Inflammatory macrophage treated with lipopolysaccharide for 4 hours (primary cell): ENCODE data around the gene BICC1.

Experiments used
- DNase-seq: peaks from one replicate; pipeline ENCODE4 v3.0.0-alpha.2; 2020

Gene BICC1

DNA sequence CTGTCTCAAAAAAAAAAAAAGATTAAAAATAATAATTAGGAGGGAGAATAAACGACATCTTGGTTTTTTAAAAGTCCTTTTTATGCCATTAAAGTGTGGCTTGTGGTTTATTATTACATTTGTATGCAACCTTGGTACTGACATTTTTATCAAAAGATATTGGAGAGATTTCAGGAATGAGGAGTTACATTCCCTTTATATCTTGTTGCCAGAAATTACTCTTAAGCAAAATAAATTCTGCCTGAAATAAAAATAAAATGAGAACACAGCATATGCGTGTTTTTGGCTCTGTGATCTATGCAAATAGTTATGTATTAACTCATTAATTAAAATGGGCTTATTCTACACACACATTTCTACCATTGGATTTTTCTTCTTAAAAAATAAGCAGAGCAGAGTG, 202.4 kb downstream of the BICC1 start:
- DNase-seq = no peak

DNA sequence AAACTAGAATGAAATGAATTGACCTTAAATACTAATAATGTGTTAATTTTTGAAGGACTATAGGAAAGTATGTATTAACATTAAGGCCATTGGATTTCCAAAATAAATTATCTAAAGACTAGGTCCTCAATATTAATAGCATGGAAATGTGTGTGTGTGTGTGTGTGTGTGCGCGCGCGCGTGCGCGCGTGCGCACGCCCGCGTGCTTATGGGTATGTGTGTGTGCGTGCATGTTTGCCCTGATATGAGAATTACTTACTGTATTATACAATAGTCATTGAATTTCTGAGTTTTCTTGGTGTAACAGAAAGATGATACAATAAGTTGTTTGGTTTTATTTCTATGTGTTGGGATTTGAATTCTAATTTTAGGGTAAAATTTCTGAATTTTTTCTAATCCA, 205.9 kb downstream of the BICC1 start:
- DNase-seq = no peak

DNA sequence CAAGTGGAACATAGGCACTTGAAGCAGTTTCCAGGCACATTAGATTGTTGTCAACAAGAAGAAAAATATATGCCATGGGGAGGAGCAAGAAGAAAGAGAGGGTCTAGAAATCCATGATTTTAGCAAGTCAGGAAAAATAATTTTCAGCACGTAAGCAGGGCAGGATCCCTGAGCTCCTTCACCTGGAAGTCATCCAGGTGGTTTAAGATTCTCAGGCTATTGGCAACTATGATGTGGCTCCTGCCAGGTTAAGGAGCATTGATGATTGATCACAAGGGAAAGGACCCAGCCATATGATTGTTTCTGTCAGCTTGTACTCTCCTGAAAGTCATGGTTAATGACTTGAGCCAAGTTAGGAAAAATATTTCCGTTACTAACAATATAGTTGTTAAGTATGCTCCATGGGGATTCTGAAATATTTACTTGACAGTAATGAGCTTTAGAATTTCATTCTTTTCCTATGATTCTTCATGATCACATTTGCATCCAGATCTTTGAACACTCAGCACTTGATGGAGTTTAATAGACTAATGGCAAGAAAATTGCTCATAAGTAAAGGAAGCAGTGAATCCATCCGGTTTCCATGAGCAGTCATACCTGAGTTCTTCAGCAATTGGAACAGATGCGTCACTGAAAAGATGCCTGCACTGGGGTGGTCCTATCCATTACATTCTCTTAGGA, 209.1 kb downstream of the BICC1 start:
- DNase-seq = no peak

DNA sequence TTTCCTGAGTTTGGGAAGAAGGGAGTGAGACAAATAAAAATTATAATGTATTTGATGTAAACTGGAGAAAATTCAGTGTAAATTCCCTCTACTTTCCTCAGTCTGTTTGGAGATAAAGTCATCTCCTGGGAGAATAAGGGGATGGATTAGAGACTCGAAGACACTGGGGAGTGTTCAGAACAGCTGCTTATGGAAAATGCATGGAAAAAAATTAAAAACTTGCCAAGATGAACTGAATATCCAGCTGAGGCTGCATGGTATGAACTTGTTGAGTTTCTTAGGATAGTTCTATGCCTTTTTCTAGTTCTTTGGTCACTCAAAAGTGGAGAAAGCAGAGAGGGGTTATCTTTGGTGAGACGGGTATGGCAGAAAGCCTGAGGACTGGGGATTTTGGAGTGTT, 210.5 kb downstream of the BICC1 start:
- DNase-seq = no peak

DNA sequence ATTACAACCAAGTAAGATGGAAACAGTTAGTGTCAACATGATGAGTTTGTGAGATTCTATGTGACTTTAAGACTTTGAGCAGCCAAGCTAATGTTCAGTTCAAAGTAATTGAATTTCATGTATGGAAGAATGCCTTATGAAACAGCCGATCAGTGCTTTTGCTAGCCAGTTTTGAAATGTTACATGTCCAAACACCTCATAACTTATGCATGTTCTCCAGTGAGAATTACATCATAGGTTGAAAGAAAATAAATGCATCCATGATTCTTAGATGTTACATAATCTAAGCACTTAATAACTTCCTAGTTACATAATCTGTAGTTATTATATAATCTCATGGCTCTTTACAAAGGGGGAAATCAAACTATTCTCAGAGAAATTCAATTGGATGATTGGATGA, 211.3 kb downstream of the BICC1 start:
- peak; percentile 62 for DNase-seq

DNA sequence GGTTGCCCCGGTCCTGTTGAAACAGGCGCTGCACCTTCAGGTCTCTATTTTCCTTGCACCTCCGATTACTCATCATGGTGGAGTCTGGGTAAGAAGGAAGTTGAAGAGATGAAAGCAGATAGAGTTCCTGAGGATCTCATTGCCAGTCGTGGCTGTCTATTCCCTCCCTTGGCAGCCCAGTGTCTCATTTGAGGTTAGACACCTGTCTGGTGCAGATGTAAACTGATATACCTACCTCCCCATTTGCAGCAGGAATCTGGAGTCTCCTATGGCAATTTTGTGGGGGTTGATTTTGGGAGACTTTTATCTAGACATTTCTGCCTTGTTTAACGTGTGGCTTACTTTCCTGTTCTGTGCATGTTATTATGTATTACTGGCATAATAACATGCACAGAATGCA, 212.1 kb downstream of the BICC1 start:
- no peak for DNase-seq

DNA sequence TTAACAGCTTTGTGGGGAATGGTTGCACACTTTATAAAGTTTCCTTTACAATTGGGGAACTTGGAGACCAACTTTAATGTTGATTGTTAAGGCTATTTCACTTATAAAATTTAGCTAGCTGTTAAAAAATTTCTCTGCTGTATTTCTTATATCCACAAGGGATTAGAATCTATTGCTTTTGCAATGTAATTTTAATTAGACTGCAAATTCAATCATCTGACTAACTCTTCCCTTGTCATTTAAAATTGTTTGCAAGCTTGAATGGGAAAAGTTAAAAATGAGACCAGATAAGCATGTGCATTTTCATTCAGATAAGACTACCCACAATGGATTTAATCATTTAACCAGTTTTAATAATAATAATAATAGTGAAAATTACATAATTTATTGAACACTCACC, 213.2 kb downstream of the BICC1 start:
- no peak for DNase-seq

DNA sequence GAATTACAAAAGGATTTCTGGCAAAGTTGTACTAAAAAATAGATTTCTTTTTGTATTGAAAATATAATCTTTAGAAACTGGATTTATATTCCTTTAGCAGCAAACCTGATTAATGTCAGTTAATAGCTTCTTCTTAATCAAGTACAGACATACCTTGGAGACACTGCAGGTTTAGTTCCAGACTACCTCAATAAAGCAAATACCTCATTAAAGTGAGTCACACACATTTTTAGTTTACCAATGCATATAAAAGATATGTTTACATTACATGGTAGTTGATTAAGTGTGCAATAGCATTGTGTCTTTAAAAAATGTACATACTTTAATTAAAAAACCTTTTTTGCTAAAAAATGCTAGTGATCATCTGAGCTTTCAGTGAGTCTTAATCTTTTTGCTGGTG, 215.0 kb downstream of the BICC1 start:
- no peak for DNase-seq

DNA sequence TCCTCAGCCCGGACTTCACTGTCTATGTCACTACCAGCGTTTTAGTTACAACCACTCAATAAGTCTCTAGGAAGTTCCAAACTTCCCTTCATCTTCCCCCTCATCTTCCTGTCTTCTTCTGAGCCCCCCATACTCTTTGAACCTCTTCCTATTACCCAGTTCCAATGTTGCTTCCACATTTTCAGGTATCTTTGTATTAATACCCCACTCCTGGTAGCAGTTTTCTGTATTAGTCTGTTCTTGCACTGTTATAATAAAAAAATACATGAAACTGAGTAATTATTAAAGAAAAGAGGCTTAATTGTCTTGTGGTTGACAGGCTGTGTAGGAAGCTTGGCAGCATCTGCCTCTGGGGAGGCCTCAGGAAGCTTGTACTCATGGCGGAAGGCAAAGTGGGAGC, 218.6 kb downstream of the BICC1 start:
- DNase-seq = no peak

DNA sequence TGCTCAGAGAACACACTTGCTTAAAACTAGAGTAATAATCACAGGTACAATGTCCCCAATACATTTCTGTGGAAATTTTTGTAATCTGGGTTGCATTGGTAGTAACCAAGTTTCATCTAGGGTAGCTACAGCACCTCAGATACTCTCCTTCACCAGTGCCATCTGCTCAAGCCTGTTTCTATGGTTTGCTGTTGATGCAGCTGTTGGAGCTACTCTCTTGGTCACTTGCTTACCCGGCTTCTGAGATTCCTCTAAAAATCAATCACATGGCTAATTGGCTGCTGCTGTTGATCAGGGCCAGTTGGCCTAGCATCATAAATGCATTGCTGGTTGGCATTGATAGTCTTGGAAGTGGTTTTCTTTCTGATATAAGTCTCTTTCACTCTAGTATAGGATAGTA, 220.8 kb downstream of the BICC1 start:
- DNase-seq = no peak

DNA sequence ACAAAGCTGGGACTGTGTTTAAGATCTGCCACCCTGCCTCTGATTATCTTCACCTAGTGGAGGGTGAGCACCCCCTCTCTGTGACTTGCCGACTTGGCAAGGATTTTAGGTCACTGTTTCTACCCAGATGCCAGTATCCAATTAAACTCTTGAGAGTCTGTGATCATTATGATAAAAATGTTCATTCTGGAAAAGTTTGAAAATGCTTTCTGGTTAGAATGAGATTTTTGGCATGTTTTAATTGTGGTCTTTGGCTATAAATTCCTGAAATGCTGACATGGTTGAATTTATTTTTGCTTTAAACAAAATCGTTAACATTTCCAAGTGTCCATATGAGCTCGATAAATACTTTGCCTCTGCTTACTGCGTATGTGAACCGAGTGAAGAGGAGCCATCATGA, 221.4 kb downstream of the BICC1 start:
- no peak for DNase-seq

DNA sequence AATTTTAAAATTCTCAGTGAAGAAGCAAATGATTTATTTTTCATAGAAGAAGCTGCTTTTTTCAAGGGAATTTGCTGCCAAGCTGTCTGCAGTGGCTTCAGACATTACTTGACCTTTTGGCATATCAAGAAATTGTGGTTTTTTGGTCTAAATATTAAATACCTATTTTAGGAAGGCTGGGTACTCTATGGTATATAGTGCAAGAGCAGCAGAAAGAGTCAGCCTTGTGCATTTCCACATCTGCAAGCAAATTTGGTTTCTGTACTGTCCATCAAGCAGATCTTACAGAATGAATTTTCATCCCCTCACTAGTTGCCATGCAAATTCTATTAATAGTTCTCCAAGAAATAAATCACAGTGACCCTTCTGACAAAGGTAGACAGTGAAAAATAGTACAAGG, 222.0 kb downstream of the BICC1 start:
- DNase-seq = no peak

DNA sequence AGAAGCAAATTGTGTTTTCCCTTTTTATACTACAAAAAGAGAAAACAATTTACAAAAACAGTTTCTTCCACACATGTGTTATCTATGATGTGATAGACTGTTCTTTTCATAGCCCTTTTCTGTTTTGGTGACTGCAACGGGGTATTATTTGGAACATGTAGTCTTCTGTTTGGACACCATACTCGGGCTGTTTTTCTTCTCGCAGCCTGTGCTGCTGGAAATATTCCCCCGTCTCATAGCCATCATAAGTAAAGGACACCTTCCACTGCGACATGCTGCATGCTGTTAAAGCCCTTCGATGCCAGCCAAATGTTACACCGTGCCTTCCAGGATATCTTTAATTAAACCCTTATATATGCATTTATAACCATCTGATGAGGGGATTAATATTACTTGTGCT, 222.4 kb downstream of the BICC1 start:
- no peak for DNase-seq

DNA sequence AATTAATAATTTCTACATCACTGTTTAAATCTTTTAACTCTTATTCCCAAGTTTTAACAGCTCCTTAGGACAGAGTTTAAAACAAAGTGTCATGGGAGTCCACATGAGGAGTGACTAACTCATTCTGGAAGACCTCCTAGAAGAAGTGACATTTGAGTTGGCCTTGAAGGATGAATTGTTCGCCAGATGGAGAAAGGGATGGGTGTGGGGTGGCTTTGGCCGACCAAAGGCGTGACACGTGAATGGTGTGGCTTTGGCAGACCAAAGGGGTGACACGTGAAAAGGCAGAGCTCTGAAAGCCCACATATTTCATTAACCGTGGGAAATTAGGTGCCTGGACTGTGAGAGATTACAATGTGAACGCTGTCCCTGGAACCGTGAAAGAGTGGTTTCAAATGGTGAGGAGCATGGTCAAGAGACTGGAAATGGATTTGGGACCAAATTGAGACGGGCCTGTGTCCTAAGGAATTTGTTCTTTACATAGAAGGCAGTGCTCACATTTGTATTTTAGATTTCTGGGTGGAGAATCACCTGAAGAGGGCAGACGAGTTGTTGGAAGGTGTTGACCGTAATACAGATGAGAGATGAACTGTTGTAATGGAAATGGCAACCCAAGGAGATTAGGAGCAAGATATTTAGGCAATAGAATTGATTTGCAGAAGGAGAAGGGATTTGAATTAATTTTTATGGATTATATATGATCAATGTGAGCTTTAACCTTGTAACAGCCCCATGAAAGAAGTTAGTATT, 228.1 kb downstream of the BICC1 start:
- DNase-seq = no peak

DNA sequence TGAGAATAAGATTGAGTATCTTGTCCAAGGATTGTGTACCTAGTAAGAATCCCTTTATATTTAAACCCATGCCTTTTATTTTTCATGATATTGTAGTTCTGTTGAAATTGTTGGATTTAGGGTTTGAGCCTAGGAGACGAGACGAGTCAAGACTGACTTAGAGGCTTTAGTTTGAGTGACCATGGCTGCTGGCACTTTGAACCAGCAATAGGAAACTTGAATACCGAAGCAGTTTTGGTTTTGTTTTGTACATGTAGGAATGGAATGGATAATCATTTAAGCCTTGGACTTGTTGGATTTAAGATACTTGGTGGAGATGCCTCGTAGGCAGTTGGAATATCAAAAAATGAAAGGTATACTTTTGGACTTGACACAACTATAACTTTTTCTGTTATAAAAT, 229.0 kb downstream of the BICC1 start:
- no peak for DNase-seq

DNA sequence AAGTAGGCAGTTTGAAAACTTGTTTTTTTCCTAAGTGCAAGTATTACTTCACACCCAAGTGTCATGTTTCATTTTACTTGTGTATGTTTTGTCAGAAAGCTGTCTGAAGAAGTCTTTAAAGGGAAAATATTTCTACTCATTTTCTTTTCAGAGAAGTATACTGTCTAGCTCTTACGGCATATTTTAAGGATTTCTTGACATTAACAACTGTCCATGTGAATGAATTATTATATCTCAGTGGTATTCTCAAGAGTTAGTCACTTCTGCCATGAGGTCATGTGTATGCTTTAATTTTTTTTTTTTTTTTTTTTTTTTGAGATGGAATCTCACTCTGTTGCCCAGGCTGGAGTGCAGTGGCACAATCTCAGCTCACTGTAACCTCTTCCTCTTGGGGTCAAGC, 229.5 kb downstream of the BICC1 start:
- no peak for DNase-seq

DNA sequence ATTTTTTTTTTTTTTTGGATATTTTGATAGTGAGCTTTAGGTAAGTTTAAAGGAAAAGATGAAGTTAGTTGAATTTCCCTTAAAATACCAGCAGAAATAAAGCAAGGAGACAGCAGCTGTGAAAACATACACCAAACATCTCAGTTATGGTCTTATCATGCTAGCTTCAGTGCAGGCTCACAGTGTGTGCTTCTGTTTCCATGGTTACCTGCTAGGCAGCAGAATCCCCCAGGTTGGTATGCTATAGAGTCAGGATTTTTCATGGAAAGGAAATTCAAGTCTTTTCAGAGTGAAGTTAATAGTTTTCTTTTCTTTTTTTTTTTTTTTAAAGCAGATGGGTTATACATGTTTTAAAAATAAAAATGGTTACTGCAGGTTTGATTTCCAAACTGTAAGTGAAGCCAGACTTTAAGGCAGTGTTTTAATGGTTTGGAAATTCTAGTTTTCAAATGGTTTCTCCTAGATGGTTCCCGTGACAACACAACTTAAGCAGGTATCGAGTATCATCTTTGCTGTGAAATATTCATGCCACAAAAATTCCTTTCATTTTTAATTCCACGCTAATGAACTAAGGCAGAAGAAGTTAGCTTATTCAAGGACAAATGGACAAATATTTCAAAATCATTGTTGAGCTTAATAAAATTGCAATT, 230.9 kb downstream of the BICC1 start:
- DNase-seq = no peak

DNA sequence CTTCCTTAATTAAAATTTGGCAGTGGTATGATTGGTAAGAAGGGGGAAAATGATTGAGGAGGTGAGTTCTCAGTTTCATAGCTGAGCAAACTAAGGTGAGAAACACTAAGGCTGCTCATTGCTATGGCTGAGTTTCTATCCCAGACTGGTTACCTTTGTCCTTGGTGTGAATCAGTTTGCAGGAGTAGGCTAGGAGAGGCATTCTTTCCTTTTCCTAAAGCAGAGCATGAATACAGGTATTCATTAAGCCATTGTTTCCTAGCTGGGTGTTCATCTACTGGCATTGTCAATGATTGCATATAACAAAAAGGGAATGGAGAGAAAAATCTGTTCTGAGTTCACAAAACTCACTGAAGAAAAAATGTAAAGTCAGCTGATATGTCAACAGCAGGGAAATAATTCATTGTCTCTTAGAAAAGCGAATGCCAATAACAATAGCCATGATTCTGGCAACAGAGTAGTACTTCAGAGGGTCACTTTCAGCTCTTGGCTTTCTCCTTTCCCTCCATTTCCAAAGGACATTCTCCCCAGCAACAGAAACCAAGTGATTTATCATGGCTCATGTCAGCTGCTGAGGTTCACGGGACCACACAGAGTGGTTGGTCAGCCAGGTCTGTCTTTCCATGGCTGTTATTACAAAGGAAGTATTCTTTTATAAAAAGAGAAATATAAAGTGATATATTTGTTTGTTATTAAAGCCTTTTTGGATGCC, 234.0 kb downstream of the BICC1 start:
- no peak for DNase-seq

DNA sequence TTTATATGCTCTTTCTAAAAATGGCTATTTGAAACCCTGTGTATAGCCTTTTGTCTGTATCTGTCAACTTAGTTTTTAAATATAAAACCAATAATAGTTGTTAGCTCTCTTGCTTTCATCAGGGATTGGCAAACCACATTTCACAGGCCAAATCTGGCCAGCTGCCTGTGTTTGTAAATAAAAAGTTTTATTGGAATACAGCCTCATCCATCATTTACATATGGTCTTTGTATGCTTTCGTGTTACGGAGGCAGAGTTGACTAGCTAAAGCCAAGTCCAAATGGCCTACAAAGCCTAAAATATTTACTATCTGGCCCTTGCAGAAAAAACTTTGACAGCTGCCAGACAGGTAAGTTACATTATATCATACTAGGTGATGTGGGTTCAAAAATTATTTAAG, 235.0 kb downstream of the BICC1 start:
- no peak for DNase-seq

DNA sequence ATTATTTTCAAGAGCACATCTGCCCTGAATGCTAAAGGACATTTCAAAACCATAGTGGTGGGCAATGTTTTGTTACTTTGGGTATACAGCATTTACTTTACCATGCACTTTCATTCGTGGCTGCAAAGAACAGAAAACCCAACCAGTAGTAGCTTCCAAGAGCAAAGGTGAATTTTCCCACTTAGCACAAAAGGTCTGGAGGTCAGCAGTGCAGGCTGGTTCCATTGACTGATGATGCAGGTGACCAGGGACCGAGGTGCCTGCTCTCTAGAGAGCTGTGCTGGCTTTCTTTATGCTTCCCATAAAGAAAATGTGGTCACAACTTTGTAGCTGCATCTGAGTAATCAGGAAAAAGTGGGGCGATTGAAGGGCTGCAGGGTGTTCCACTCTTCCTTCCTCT, 240.0 kb downstream of the BICC1 start:
- no peak for DNase-seq

DNA sequence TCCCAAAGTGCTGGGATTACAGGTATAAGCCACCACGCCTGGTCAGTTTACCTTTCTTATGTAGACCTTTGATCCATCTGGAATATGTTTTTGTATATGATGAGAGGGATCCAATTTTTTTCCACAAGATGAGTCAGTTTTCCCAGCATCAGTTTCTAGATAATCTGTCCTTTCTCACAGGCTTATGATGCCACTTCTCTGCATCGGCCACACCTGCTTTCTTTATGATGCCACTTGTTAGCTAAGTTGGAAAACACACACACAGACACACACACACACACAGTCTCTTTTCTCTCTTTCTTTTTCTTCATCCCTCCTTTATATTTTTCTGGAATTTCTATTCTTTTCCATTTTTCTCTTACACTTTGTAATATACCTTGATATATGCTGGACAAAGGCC, 240.8 kb downstream of the BICC1 start:
- DNase-seq = no peak

DNA sequence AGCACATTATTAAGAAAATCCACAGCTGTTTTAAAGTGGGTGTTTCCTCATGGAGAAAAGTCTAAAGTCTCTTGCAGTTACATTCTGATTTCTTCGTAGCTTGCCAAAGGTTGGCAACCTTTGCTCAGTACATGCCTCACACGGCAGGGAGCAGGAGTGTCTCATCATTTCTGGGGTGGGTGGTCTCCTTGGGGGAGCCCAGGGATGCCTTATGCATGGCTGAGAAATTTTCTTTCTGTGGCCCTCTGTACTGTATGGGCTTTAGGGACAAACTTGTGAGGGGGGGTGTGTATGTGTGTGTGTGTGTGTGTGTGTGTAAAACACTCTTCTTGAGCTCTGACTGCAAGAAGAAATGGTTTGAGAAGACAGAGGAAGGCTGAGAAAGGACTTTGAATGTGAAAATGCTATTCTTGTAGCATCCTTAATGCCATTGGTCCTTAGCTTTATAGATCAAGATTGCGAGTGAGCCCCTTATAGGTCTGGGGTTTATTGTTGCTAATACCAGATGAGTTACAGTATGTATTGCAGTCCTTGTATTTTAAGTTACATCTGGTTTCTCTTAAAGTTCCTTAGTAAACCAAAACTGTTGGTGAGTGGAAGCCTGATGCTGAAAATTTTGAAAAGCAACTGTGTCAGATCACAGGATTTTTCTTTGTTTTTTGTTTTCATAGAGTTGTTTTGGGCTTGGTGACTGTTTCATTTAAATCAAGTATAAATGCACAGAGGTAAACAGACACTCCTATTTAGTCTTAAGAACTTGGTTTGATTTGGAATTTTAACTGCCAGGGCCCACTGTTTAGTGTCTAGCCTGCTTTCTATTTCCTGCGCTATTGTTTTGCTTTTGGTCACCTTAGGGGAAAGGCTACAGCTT, 242.0 kb downstream of the BICC1 start:
- no peak for DNase-seq

DNA sequence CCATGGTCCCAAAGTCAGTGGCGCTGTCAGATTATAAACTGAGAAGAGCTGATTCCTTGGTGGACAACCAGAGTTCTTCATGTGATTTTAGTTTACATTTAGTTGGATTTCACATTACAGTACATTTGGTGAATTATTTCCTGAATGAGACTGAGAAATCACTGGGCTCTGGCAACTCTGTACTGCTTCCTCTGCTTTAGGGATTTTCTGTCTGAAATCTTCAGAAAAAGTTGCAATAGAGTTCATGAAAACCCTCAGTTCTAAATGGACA, 242.6 kb downstream of the BICC1 start:
- DNase-seq = no peak
